IMR-90 (cell line): ENCODE results near the gene INAFM1. TPM values are rescaled to one million over a fixed set of nuclear protein-coding genes. Genes with fewer than 3 reads are reported as not detected.

ENCODE experiments used
- ATAC-seq: fragments of 200-7000 bp; cut with Tn5 transposase; 2 replicates; pipeline ENCODE4 v1.9.1; 2020; ENCODE audit warnings: low read depth, mild to moderate bottlenecking, moderate library complexity
- BruUV-seq: library from RNA; stranded (reverse); fragments of 400-500 nt; replicated peaks from 2 replicates; lab custom pipeline; 2021; lab: Mats Ljungman, UMichigan
- CTCF ChIA-PET: fragments of 300-600 bp; formaldehyde crosslinking; extraction: SDS; loops from one replicate; lab custom pipeline; 2021; ENCODE audit warnings: antibody characterized with exemption; lab: Yijun Ruan, JAX
- POLR2A ChIA-PET: fragments of 300-600 bp; sonication (Branson Sonifier 250); formaldehyde crosslinking; loops from one replicate; lab custom pipeline; 2022; ENCODE audit warnings: antibody characterized with exemption; ENCODE audit not compliant: unreplicated experiment; lab: Charles Lee
- DNase-seq: peaks from one replicate; pipeline ENCODE4 v3.0.0; 2013
- H2AFZ ChIP-seq: replicated peaks from 2 replicates; pipeline ENCODE3; 2013; ENCODE audit warnings: low read length, mild to moderate bottlenecking; ENCODE audit not compliant: poor library complexity
- H2AK5ac ChIP-seq: 2 replicates; pipeline ENCODE4 v1.6.1; 2013; ENCODE audit warnings: low read depth, low read length, inconsistent platforms
- H2AK9ac ChIP-seq: replicated peaks from 2 replicates; pipeline ENCODE3; 2013; ENCODE audit warnings: mild to moderate bottlenecking, low read depth, low read length, moderate library complexity; ENCODE audit not compliant: poor library complexity
- H2BK120ac ChIP-seq: 2 replicates; pipeline ENCODE4 v1.6.1; 2013; ENCODE audit warnings: low read depth, low read length, inconsistent platforms
- H2BK15ac ChIP-seq: 3 replicates; pipeline ENCODE4 v1.6.1; 2013; ENCODE audit warnings: low read depth, low read length, inconsistent platforms
- H2BK20ac ChIP-seq: 2 replicates; pipeline ENCODE4 v1.6.1; 2013; ENCODE audit warnings: low read depth, mild to moderate bottlenecking, inconsistent platforms, low read length, moderate library complexity
- H2BK5ac ChIP-seq: 2 replicates; pipeline ENCODE4 v1.6.1; 2013; ENCODE audit warnings: mild to moderate bottlenecking, low read depth, low read length, inconsistent platforms; ENCODE audit not compliant: poor library complexity, severe bottlenecking
- H3K14ac ChIP-seq: replicated peaks from 2 replicates; pipeline ENCODE4 v1.6.1; 2013; ENCODE audit warnings: low read depth, low read length, inconsistent platforms
- H3K18ac ChIP-seq: 2 replicates; pipeline ENCODE4 v1.6.1; 2013; ENCODE audit warnings: low read depth, low read length, control low read depth
- H3K23ac ChIP-seq: 2 replicates; pipeline ENCODE4 v1.6.1; 2013; ENCODE audit warnings: low read depth, low read length, inconsistent platforms
- H3K27ac ChIP-seq: 2 replicates; pipeline ENCODE4 v1.5.1; 2013; ENCODE audit warnings: mild to moderate bottlenecking, control low read depth, low read length; ENCODE audit not compliant: insufficient read depth
- H3K27me3 ChIP-seq: 2 replicates; pipeline ENCODE4 v1.6.1; 2013; ENCODE audit warnings: low read length; ENCODE audit not compliant: control insufficient read depth, insufficient read depth
- H3K36me3 ChIP-seq: 2 replicates; pipeline ENCODE4 v1.6.1; 2013; ENCODE audit warnings: low read length, mixed read lengths; ENCODE audit not compliant: control insufficient read depth, insufficient read depth
- H3K4ac ChIP-seq: 2 replicates; pipeline ENCODE4 v1.6.1; 2013; ENCODE audit warnings: low read depth, low read length, inconsistent platforms
- H3K4me1 ChIP-seq: 2 replicates; pipeline ENCODE4 v1.6.1; 2013; ENCODE audit warnings: low read length, mixed read lengths; ENCODE audit not compliant: control insufficient read depth, insufficient read depth
- H3K4me2 ChIP-seq: 2 replicates; pipeline ENCODE4 v1.6.1; 2013; ENCODE audit warnings: low read depth, mild to moderate bottlenecking, control low read depth, low read length, moderate library complexity
- H3K4me3 ChIP-seq: 2 replicates; pipeline ENCODE4 v1.5.1; 2013; ENCODE audit warnings: low read depth, mild to moderate bottlenecking, control low read depth, low read length, moderate library complexity; ENCODE audit not compliant: insufficient read depth
- H3K56ac ChIP-seq: 2 replicates; pipeline ENCODE4 v1.6.1; 2013; ENCODE audit warnings: low read length, inconsistent platforms; ENCODE audit not compliant: insufficient read depth; ENCODE audit errors: extremely low read depth
- H3K79me1 ChIP-seq, 2 experiments: 2 replicates each; pipeline ENCODE4 v1.6.1; 2013; ENCODE audit warnings: low read length in 2 of 2, inconsistent platforms in 1 of 2, low read depth in 1 of 2
- H3K9ac ChIP-seq: 2 replicates; pipeline ENCODE4 v1.6.1; 2013; ENCODE audit warnings: low read depth, low read length, control low read depth
- H3K9me1 ChIP-seq: 2 replicates; pipeline ENCODE4 v1.6.1; 2013; ENCODE audit warnings: low read length, inconsistent platforms; ENCODE audit not compliant: insufficient read depth
- H3K9me3 ChIP-seq: 2 replicates; pipeline ENCODE4 v1.6.1; 2013; ENCODE audit warnings: low read length; ENCODE audit not compliant: control insufficient read depth, insufficient read depth
- H4K20me1 ChIP-seq: 2 replicates; pipeline ENCODE4 v1.6.1; 2013; ENCODE audit warnings: low read length, inconsistent platforms; ENCODE audit not compliant: insufficient read depth
- H4K5ac ChIP-seq: 2 replicates; pipeline ENCODE4 v1.6.1; 2013; ENCODE audit warnings: mild to moderate bottlenecking, low read depth, low read length, control low read depth
- H4K8ac ChIP-seq, 2 experiments: 2 replicates each; pipeline ENCODE4 v1.6.1; 2013; ENCODE audit warnings: low read depth in 2 of 2, low read length in 2 of 2, control low read depth in 1 of 2, inconsistent platforms in 1 of 2
- H4K91ac ChIP-seq: 2 replicates; pipeline ENCODE4 v1.6.1; 2013; ENCODE audit warnings: low read depth, low read length, inconsistent platforms; ENCODE audit not compliant: insufficient read depth
- CEBPB ChIP-seq: IDR thresholded peaks from 2 replicates; pipeline ENCODE4 v1.6.1; 2012; ENCODE audit warnings: low read depth, low read length, improper control_type of control experiment
- FOS ChIP-seq: fragments of 150-350 bp; IDR thresholded peaks from 2 replicates; pipeline ENCODE4 v1.6.1; 2016; ENCODE audit warnings: low read depth, low read length
- MAZ ChIP-seq: IDR thresholded peaks from 2 replicates; pipeline ENCODE4 v1.6.1; 2012; ENCODE audit warnings: low read depth, mild to moderate bottlenecking, low read length, improper control_type of control experiment, moderate library complexity, borderline replicate concordance
- RFX5 ChIP-seq: IDR thresholded peaks from 2 replicates; pipeline ENCODE4 v1.8.0; 2012; ENCODE audit warnings: low read depth, mild to moderate bottlenecking, low read length, moderate library complexity
- SMC3 ChIP-seq: fragments of 150-350 bp; IDR thresholded peaks from 2 replicates; pipeline ENCODE4 v1.6.1; 2016; ENCODE audit warnings: low read depth, mild to moderate bottlenecking, antibody characterized with exemption, low read length, moderate library complexity
- WGBS, 2 experiments: methylation state at CpG; one replicate each; pipeline versions ENCODE4 v1.1.5 to v1.1.7; 2013; ENCODE audit warnings: missing lambda C conversion rate in 2 of 2; ENCODE audit not compliant: insufficient read length in 1 of 2; ENCODE audit errors: extremely low coverage in 2 of 2; 5-methylcytosine and 5-hydroxymethylcytosine counted together
- dilution Hi-C: fragments of 300-500 bp; cut with HindIII; formaldehyde crosslinking; loops from one replicate; pipeline ENCODE4 v1.14.3; 2018; ENCODE audit warnings: low sequenced_read_pairs; ENCODE audit not compliant: unreplicated experiment
- in situ Hi-C: fragments of 300-500 bp; cut with MboI; formaldehyde crosslinking; loops from 3 replicates; pipeline ENCODE4 v1.14.3; 2019; ENCODE audit warnings: low sequenced_read_pairs, inconsistent platforms, mixed read lengths
- intact Hi-C: fragments of 100-400 bp; cut with micrococcal nuclease; formaldehyde crosslinking; loops from 2 replicates; pipeline ENCODE4 v1.10.0; 2022
- polyA plus RNA-seq, 3 experiments: library from polyadenylated mRNA; depleted of rRNA; stranded (reverse); fragments of >200 nt; gene quantifications; 2 replicates each; pipeline ENCODE4 v1.2.3, GENCODE V29; 2012; ENCODE audit warnings: low replicate concordance in 1 of 3
- total RNA-seq: library from RNA; depleted of rRNA; stranded (reverse); fragments of >200 nt; gene quantifications from 2 replicates; pipeline ENCODE4 v1.2.3, GENCODE V29; 2012
- TF ChIP-seq, protein P1 (sequence below): fragments of 150-350 bp; IDR thresholded peaks from 2 replicates; pipeline ENCODE4 v1.6.1; 2016; ENCODE audit warnings: low read depth, mild to moderate bottlenecking, low read length, moderate library complexity, borderline replicate concordance

INAFM1 gene
- total and polyA plus RNA-seq, 2 of the 4 experiments (the other 2 are of a cell fraction), result 0.36 to 7.8 TPM

DNA sequence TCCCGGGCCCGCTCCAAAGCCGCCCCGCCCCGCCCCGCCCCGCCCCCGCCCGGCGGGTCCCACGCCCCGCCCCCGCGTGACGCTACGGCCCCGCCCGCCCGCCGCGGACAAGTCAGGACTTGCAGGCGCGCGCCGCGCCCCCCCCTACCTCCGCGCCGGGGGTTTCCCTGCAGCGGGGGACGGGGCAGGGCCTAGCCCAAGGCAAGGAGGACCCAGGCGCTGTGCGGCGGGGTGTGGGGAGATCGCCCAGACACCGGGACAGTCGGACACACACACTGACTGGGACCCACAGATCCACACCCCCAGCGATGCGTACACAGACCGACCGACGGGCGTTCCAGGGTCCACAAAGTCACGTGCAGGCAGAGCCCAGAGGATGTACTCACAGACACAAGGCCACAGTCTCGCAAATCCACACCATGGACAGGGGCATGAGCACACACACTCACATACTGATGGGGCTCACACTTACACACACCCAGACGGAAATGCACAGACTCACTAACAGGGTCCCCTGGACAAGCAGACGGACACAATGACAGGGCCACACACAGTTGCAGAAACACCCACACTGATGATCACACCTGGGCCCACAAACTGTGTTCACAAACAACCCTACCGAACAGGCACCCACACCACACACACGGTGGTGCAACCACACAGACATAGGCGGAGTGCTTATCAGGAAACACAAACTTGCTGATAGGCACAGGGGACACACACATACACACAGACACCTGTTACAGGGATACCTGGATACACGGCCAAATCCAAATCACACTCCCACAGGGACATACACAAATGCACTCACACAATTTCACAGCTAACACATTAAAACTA is 43.2 kb upstream of the INAFM1 start (continued):
- TF ChIP-seq SMC3 (no peak), FOS (no peak)

DNA sequence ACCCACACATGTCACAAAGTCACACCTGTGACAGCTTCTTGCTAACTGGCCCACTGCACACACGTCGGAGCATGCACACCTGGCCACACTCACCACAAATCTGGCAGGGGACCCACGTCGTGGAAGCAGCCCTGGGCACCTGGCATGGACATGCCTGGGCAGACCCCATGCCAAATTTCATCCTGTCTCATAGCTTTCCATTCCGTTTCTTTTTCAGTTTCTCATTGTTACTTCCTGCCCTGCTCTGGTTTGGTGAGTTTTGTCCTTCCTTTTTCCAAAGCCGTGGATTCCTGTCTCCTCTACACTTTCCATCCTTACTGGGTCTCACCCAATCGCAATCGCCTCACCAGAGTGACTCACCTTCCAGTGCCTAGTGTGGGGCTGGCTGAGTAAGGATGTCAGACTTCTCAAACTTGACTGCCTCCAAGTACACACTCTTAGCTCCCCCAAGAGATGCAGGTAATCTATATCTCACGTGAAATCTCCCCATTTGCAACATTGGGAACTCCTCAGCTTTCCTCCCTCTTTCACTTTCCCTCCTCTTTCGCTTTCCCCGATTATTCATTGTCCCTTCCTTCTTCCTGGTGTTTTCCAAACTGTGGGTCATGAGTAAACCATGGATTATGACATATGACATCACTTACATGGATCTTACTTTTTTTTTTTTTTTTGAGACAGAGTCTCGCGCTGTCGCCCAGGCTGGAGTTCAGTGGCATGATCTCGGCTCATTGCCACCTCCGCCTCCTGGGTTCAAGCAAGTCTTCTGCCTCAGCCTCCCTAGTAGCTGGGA is 42.1 kb upstream of the INAFM1 start:
- Histone ChIP-seq H4K91ac (peak overlapping the region; percentile 98), H3K4me2 (peak overlapping the region; percentile 91), H4K5ac (peak overlapping the region; percentile 99), H2BK5ac (peak overlapping the region; percentile 99), H3K9me1 (peaks cover 21% of the 10 kb centered on the region), H2BK120ac (peak overlapping the region; percentile 100), H3K14ac (peak overlapping the region; percentile 99), H2AFZ (peak overlapping the region; percentile 93), H2BK20ac (peak overlapping the region; percentile 99), H2AK9ac (peak overlapping the region; percentile 100), H3K4ac (peak overlapping the region; percentile 100), H3K79me1 (peaks cover 10 to 34% of the 10 kb centered on the region in 2 experiments), H4K20me1 (peaks cover 25% of the 10 kb centered on the region), H3K23ac (peak overlapping the region; percentile 99), H3K27ac (peak overlapping the region; percentile 98), H4K8ac (peak overlapping the region; percentile 85 to 93), H3K9ac (peak overlapping the region; percentile 69), H2AK5ac (peak overlapping the region; percentile 100), H3K9me3 (no peaks in the 10 kb centered on the region), H3K27me3 (no peaks in the 10 kb centered on the region), H3K18ac (peak overlapping the region; percentile 98), H3K4me1 (peaks cover 15% of the 10 kb centered on the region), H3K4me3 (peak overlapping the region; percentile 40; the same call in 1 of the 2 replicates), H3K36me3 (no peaks in the 10 kb centered on the region), H2BK15ac (peak overlapping the region; percentile 94; the same call in 2 of the 3 replicates), H3K56ac (peak overlapping the region; percentile 77)
- CTCF ChIA-PET, result interaction anchor here (1.1 kb wide), 1 partner anchor 20 kb away, joined by 3 read pairs; no protein-coding TSS in a partner anchor
- BruUV-seq, result no TSS peak
- POLR2A ChIA-PET, result interaction anchor here (0.7 to 0.8 kb wide), 2 partner anchors 56 to 445 kb away, joined by 3 to 4 read pairs; no protein-coding TSS in a partner anchor
- WGBS, 2 experiments, result 27% methylated on average over 3 of the region's 16 CpGs; no CpG with 5 or more reads in 1 of the 2 experiments
- in situ Hi-C loops, result no loop called here
- dilution Hi-C loops, result no loop called here
- intact Hi-C loops, result no loop called here
- TF ChIP-seq, protein P1, sequence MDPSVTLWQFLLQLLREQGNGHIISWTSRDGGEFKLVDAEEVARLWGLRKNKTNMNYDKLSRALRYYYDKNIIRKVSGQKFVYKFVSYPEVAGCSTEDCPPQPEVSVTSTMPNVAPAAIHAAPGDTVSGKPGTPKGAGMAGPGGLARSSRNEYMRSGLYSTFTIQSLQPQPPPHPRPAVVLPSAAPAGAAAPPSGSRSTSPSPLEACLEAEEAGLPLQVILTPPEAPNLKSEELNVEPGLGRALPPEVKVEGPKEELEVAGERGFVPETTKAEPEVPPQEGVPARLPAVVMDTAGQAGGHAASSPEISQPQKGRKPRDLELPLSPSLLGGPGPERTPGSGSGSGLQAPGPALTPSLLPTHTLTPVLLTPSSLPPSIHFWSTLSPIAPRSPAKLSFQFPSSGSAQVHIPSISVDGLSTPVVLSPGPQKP, result no peak
- TF ChIP-seq RFX5 (no peak), MAZ (peak; percentile 54; the same call in 1 of the 2 replicates), FOS (peak; percentile 51; the same call in 1 of the 2 replicates), CEBPB (0 out of 2 replicates have a peak, but pooled peaks have one; percentile 27)
- ATAC-seq (no peak), DNase-seq (peak; percentile 82)
